Subcutaneous abdominal adipose tissue (tissue), 5 donors: ENCODE results near the gene B4GALNT3.

ENCODE experiments used
- H3K27ac ChIP-seq: one replicate; pipeline ENCODE4 v1.7.0; 2013; ENCODE audit warnings: low read depth, mild to moderate bottlenecking, inconsistent platforms, low read length, moderate library complexity
- H3K27me3 ChIP-seq, 5 donors: one replicate each; pipeline ENCODE4 v1.7.0; 2013; ENCODE audit warnings: low read length in 5 of 5, inconsistent platforms in 1 of 5; ENCODE audit not compliant: control insufficient read depth in 5 of 5, insufficient read depth in 4 of 5
- H3K36me3 ChIP-seq, 5 donors: one replicate each; pipeline ENCODE4 v1.7.0; 2013; ENCODE audit warnings: low read length in 5 of 5; ENCODE audit not compliant: control insufficient read depth in 5 of 5, insufficient read depth in 5 of 5
- H3K4me1 ChIP-seq, 5 donors: one replicate each; pipeline ENCODE4 v1.7.0; 2013; ENCODE audit warnings: low read length in 5 of 5, mild to moderate bottlenecking in 3 of 5, moderate library complexity in 1 of 5; ENCODE audit not compliant: control insufficient read depth in 5 of 5, insufficient read depth in 5 of 5
- H3K4me3 ChIP-seq, 5 donors: one replicate each; pipeline ENCODE4 v1.7.0; 2013; ENCODE audit warnings: low read length in 5 of 5, low read depth in 1 of 5
- H3K9ac ChIP-seq, 5 donors: one replicate each; pipeline ENCODE4 v1.7.0; 2013; ENCODE audit warnings: low read length in 5 of 5, mild to moderate bottlenecking in 4 of 5, moderate library complexity in 3 of 5
- H3K9me3 ChIP-seq, 5 donors: one replicate each; pipeline ENCODE4 v1.7.0; 2013; ENCODE audit warnings: low read length in 5 of 5; ENCODE audit not compliant: control insufficient read depth in 5 of 5
- donor health status: healthy.
- donor health status: healthy.
- donor health status: healthy.
- donor health status: healthy.
- donor health status: healthy.

Gene B4GALNT3

GRCh38 chr12:466762-467161, 7.0 kb downstream of the B4GALNT3 start:
- peaks cover 0 to 26% (median 12%) of the 10 kb centered on the region in 5 donors for H3K27me3 ChIP-seq
- no peaks in the 10 kb centered on the region for H3K9me3 ChIP-seq
- H3K9ac ChIP-seq = no peak overlapping the region
- no peaks in the 10 kb centered on the region for H3K4me1 ChIP-seq
- no peaks in the 10 kb centered on the region for H3K36me3 ChIP-seq
- no peak overlapping the region for H3K27ac ChIP-seq
- no peak overlapping the region for H3K4me3 ChIP-seq

- no peak overlapping the region for H3K9ac ChIP-seq
- peaks cover 0 to 20% (median 12%) of the 10 kb centered on the region in 5 donors for H3K27me3 ChIP-seq
- H3K4me1 ChIP-seq = no peaks in the 10 kb centered on the region
- no peaks in the 10 kb centered on the region for H3K36me3 ChIP-seq
- no peak overlapping the region for H3K4me3 ChIP-seq
- no peaks in the 10 kb centered on the region for H3K9me3 ChIP-seq
- H3K27ac ChIP-seq = no peak overlapping the region
Measured at GRCh38 chr12:467591-467990, 7.9 kb downstream of the B4GALNT3 start.

GRCh38 chr12:468671-469389, 9.1 kb downstream of the B4GALNT3 start:
- no peaks in the 10 kb centered on the region for H3K9me3 ChIP-seq
- H3K36me3 ChIP-seq = no peaks in the 10 kb centered on the region
- no peaks in the 10 kb centered on the region for H3K4me1 ChIP-seq
- no peak overlapping the region for H3K9ac ChIP-seq
- peaks cover 0 to 19% (median 7%) of the 10 kb centered on the region in 5 donors for H3K27me3 ChIP-seq
- no peak overlapping the region for H3K4me3 ChIP-seq
- no peak overlapping the region for H3K27ac ChIP-seq

- Histone ChIP-seq H3K27me3 (peaks cover 0 to 15% (median 8%) of the 10 kb centered on the region in 5 donors), H3K4me3 (no peak overlapping the region), H3K27ac (no peak overlapping the region), H3K9ac (no peak overlapping the region), H3K4me1 (no peaks in the 10 kb centered on the region), H3K36me3 (no peaks in the 10 kb centered on the region), H3K9me3 (no peaks in the 10 kb centered on the region)
Measured at GRCh38 chr12:470133-470532, 10.4 kb downstream of the B4GALNT3 start.

- H3K9me3 ChIP-seq = no peaks in the 10 kb centered on the region
Measured at GRCh38 chr12:473198-473597, 13.5 kb downstream of the B4GALNT3 start.

GRCh38 chr12:473863-474577, 14.3 kb downstream of the B4GALNT3 start:
- Histone ChIP-seq H3K27ac (no peak overlapping the region), H3K4me1 (no peaks in the 10 kb centered on the region), H3K36me3 (no peaks in the 10 kb centered on the region), H3K9me3 (no peaks in the 10 kb centered on the region), H3K27me3 (peaks cover 0 to 22% (median 9%) of the 10 kb centered on the region in 5 donors), H3K4me3 (no peak overlapping the region), H3K9ac (no peak overlapping the region)

More at GRCh38 chr12:473198-473597, 13.5 kb downstream of the B4GALNT3 start:
- Histone ChIP-seq H3K9ac (no peak overlapping the region), H3K4me3 (no peak overlapping the region), H3K4me1 (no peaks in the 10 kb centered on the region), H3K27me3 (peaks cover 0 to 22% (median 9%) of the 10 kb centered on the region in 5 donors), H3K27ac (no peak overlapping the region), H3K36me3 (no peaks in the 10 kb centered on the region)

GRCh38 chr12:475286-475685, 15.5 kb downstream of the B4GALNT3 start:
- Histone ChIP-seq H3K9me3 (no peaks in the 10 kb centered on the region), H3K4me3 (no peak overlapping the region), H3K4me1 (no peaks in the 10 kb centered on the region), H3K27ac (no peak overlapping the region), H3K36me3 (no peaks in the 10 kb centered on the region), H3K27me3 (peaks cover 0 to 22% (median 5%) of the 10 kb centered on the region in 5 donors), H3K9ac (no peak overlapping the region)

- no peak overlapping the region for H3K9ac ChIP-seq
- no peak overlapping the region for H3K27ac ChIP-seq
- no peaks in the 10 kb centered on the region for H3K36me3 ChIP-seq
- H3K9me3 ChIP-seq = no peaks in the 10 kb centered on the region
- H3K27me3 ChIP-seq = peaks cover 3 to 20% (median 7%) of the 10 kb centered on the region in 5 donors
- no peak overlapping the region for H3K4me3 ChIP-seq
- H3K4me1 ChIP-seq = peaks cover 0 to 5% (median 0%) of the 10 kb centered on the region in 5 donors
Measured at GRCh38 chr12:479161-479560, 19.4 kb downstream of the B4GALNT3 start.

- peaks cover 7 to 22% (median 12%) of the 10 kb centered on the region in 5 donors for H3K27me3 ChIP-seq
- H3K4me3 ChIP-seq = no peak overlapping the region
- H3K36me3 ChIP-seq = no peaks in the 10 kb centered on the region
- H3K9me3 ChIP-seq = no peaks in the 10 kb centered on the region
- no peak overlapping the region for H3K9ac ChIP-seq
- peaks cover 0 to 5% (median 0%) of the 10 kb centered on the region in 5 donors for H3K4me1 ChIP-seq
- H3K27ac ChIP-seq = no peak overlapping the region
Measured at GRCh38 chr12:480831-481816, 21.4 kb downstream of the B4GALNT3 start.
